HG03460 (cell line): ENCODE results near the gene HOXA10.

Experiments
- ATAC-seq: cut with Tn5 transposase; IDR thresholded peaks from one replicate; pipeline ENCODE4 v1.9.1; 2021; ENCODE audit not compliant: unreplicated experiment

HOXA10 gene

GRCh38 chr7:27173956-27174873 is at the start of gene HOXA10:
Gene HOXA10, minus strand, starts transcription at chr7:27174320. Its CDS starts 14 bp downstream, at chr7:27174306.
- no peak for ATAC-seq

GRCh38 chr7:27221201-27221797 is 47.2 kb upstream of the HOXA10 start:
- no peak for ATAC-seq

DNA sequence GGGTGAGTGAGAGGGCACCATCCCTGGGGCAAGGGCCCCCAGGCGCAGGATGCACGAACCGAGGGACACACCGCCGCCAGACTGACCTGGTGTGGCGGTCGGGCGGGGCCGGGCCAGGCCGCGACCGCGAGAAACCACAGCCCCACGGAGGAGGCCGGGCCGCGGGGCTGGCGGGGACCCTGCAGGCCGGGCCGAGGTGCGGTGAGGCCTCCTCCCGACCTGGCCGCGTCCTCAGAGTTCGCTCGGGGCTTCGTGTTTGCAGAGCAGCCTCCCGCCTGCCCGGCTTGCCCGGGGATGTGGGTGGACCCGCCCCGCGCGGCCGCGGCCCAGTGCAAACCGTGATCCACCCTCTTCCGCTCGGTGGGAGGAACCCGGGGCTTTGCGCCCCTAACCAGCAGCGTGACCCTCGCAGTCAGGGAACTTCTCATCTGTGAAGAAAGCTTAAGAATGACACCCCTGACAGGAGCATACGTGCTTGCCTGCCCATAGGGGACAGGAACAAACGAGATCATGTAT is 46.4 kb upstream of the HOXA10 start:
- no peak for ATAC-seq

- ATAC-seq: no peak
These were observed 45.7 kb upstream of the HOXA10 start for GRCh38 chr7:27219821-27220220.

DNA sequence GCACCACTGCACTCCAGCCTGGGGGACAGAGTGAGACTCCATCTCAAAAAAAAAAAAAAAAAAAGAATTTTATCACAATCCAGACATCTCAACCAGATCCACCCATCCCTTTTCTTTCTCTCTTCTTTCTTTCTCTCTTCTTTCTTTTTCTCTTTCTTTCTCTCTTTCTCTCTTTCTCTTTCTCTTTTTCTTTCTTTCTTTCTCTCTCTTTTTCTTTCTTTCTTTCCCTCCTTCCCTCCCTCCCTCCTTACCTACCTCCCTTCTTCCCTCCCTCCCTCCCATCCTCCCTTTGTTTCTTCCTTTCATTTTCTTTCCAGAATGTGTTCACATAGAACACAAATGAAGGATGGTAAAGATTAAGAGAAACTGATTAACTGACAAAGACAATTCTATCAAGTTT is 43.8 kb upstream of the HOXA10 start:
- ATAC-seq: no peak

GRCh38 chr7:27215356-27215755 is 41.2 kb upstream of the HOXA10 start:
- no peak for ATAC-seq

GRCh38 chr7:27214239-27214950 is 40.3 kb upstream of the HOXA10 start:
- ATAC-seq: no peak

GRCh38 chr7:27213433-27214238 is 39.5 kb upstream of the HOXA10 start:
- ATAC-seq: no peak

DNA sequence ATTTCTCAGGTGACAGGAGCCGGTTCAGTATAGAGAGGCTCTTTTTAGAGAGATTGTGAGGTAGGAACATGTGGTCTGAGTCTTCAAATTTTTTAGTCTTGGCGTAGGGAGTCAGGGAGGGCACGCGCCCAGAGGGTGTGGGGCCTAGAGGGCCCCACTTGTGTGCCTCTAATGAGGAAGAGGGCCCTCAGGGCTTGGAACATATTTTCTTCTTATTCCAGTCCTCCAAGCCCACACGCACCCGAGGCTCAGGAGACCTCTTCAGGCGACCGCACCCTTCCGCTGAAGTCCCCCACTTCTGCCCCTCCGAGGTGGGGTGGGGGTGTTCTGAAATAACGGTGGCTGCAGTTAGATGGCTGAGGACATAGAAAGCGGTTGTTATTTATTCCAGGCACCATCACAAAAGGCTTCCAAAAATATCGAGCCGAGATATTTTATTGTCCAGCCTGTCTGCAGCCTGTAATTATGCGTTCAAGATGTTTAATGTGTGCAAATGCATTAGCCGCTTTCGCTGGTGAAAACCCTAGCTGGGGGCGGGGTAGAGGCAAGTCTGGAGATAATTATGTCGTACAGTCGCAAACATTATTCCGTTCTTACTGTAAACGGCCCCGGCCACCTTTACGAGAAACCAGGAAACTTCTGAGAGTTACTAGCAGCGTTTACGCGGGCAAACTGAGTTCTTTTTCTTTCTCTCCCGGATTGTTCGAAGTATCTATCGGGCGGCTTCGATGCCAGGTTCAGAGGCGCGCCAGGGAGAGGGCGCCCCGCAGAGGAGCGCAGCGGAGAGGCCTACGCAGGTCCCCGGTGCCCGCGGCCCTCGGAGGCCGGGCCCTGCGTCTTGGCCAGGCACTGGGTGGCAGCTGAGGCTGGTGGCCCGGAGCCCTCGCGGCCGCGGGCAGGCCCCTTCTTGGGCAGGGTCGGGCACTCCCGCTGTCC is 38.6 kb upstream of the HOXA10 start:
- ATAC-seq: no peak

GRCh38 chr7:27211764-27212204 is 37.7 kb upstream of the HOXA10 start:
- ATAC-seq: no peak

- ATAC-seq: no peak
These were observed 36.9 kb upstream of the HOXA10 start for GRCh38 chr7:27211084-27211446.

- no peak for ATAC-seq
These were observed 36.4 kb upstream of the HOXA10 start for GRCh38 chr7:27210441-27211083.

DNA sequence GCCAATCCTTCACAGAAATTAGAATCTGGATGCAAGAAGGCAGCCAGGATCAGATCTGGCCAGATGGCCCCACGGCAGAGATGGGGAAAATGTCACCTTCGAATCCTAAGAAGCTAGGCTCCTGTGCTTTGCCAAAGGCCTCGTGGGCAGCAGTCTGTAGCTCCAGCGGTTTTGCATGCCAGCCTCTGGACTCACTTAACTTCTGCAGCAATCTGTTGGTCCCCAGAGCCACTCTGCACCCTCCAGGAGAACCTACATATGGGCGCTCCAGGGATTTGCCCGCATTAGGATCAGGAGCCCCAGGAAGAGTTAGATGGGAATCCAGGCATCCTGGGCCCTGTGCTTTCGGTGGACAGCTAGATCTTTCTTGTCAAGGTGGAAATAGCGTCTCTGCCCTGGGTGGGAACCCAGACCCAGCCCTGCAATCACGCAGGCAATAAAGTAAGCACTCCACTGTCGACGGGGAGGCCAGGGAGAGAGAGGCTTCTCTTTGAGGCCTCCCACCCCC is 35.9 kb upstream of the HOXA10 start:
- no peak for ATAC-seq

DNA sequence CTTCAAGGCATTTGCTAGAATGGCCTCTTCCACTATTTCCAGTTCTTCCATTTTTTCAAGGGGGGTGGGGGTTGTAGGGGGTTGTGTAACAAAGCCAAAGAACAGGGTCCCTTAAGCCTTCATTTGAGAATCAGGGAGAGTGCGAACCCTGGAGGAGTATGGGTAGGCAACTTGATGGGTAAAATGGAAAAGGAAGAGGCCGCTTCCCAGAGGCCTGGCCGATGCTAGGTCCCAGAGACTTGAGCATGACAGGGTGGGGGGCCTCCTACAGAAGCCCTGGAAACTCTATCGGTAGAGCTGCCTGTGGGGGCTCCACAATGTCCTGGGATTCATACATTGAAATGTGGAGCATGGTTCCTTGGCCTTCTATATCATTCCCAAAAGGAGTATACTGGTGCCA is 34.9 kb upstream of the HOXA10 start:
- ATAC-seq: no peak

DNA sequence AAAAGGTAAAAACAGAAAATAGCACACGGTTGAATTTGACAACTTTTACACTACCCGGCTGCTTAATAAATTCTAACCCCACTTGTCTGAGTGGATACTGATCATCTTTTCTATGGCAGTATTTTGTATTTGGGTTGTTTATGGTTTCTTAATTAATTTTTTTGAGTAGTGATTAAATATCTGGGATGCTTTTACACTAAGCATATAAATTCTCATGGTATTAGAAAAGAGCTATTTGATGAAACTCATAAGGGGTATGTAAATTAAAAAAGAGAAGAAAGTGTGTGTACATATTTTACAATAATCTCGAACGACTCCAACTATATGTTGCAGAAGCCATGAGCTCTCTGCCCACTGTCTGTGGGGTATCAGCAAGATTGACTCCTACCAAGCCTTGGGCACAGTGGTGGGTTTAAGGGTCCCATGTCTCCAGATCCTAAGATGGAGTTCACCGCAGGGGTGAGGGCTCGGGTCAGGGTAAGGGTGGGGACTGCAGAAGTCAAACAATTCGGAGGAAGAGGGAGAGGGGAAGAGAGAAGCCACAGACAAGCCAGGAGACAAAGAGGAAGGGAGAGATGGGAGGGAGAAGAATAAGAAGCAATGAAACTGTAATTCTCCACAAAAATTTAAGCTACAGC is 33.3 kb upstream of the HOXA10 start:
- ATAC-seq: no peak

DNA sequence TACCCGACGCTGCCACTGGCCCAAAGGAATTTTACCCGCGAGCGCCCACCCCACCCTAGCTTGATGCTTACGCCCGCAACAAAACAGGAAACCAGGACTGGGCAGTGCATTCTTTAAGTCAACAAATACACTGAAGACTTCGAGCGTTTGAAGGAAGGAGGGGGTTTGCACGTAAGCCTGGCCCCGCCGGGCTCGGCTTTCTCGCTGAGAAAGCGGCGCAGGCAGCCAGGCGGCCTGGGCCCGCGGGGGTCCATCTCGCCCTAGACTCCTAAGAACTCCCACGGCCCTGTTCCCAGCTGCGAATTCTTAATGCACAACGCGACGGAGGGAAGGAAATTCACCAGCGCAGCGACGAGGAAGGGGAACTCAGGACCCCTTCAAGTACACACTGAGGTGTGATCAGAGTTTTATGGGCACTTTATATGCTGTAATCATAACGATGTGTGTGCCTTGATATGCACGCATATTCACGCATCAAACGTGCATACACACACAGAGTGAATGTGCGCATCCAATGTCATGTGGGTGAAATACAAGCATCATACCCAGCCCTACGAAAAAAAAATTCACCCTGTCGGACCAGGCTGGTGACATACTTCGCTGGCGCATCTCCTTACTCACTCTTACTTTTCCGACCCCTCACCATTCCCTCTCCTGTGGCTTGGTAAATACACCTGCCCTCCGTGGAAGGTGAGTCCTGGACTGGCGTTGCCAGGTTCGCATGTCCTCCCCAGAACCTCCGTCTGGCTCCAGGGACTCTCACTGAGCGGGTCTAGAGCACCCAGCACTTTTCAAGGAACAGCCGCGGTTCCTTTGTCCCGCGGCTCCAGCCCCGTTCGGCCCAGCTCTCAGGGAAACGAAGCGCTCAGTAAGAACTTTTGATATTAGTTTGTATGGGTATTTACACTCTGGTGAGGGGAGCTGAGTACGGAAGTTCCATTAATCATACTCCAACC is 31.5 kb upstream of the HOXA10 start:
- ATAC-seq: no peak

- no peak for ATAC-seq
These were observed 30.8 kb upstream of the HOXA10 start for GRCh38 chr7:27204851-27205322.
